CD4-positive, alpha-beta T cell (primary cell): ENCODE results near the gene ACTL10. TPM values are rescaled to one million over a fixed set of nuclear protein-coding genes. Genes with fewer than 3 reads are reported as not detected.

ENCODE experiments used
- ATAC-seq: fragments of 200-7000 bp; cut with Tn5 transposase; one replicate; pipeline ENCODE4 v1.10.0; 2022; ENCODE audit warnings: mild to moderate bottlenecking; ENCODE audit not compliant: poor library complexity
- CTCF ChIA-PET: fragments of 350-600 bp; sonication (Branson Sonifier 250); formaldehyde crosslinking; loops from one replicate; lab custom pipeline; 2021; ENCODE audit warnings: antibody characterized with exemption, inconsistent platforms; lab: Charles Lee
- POLR2A ChIA-PET: fragments of 350-600 bp; sonication (Branson Sonifier 250); formaldehyde crosslinking; loops from one replicate; lab custom pipeline; 2021; ENCODE audit warnings: antibody characterized with exemption, inconsistent platforms; lab: Charles Lee
- DNase-seq, 14 experiments: peaks; one replicate each; pipeline ENCODE4 v3.0.0-alpha.2; 2013 to 2020; ENCODE audit warnings: mixed read lengths in 2 of 14
- H3K27ac ChIP-seq, 2 donors: one replicate each; pipeline versions ENCODE4 v1.5.1 to v1.7.0; 2013; ENCODE audit warnings: low read length in 2 of 2, low read depth in 1 of 2, mild to moderate bottlenecking in 1 of 2
- H3K27me3 ChIP-seq, 2 experiments: 1 replicate in 1 of 2; 2 replicates in 1 of 2; pipeline versions ENCODE4 v1.6.1 to v1.7.0; 2013; ENCODE audit warnings: low read length in 2 of 2, control low read depth in 1 of 2, mild to moderate bottlenecking in 1 of 2, moderate library complexity in 1 of 2; ENCODE audit not compliant: insufficient read depth in 2 of 2, control insufficient read depth in 1 of 2
- H3K36me3 ChIP-seq: one replicate; pipeline ENCODE4 v1.6.1; 2013; ENCODE audit warnings: low read length, control low read depth; ENCODE audit not compliant: insufficient read depth
- H3K4me1 ChIP-seq: one replicate; pipeline ENCODE4 v1.6.1; 2013; ENCODE audit warnings: low read length, control low read depth; ENCODE audit not compliant: insufficient read depth
- H3K4me3 ChIP-seq: one replicate; pipeline ENCODE4 v1.5.1; 2013; ENCODE audit warnings: mild to moderate bottlenecking, low read length, moderate library complexity
- H3K9me3 ChIP-seq, 2 experiments: 1 replicate in 1 of 2; 2 replicates in 1 of 2; pipeline versions ENCODE4 v1.6.1 to v1.7.0; 2013; ENCODE audit warnings: low read length in 2 of 2, mild to moderate bottlenecking in 2 of 2, control low read depth in 1 of 2, moderate library complexity in 1 of 2; ENCODE audit not compliant: control insufficient read depth in 1 of 2, insufficient read depth in 1 of 2
- H3K27ac Mint-ChIP-seq: one replicate; pipeline ENCODE4 v1.8.0; 2020; ENCODE audit warnings: mixed read lengths
- H3K27me3 Mint-ChIP-seq: one replicate; pipeline ENCODE4 v1.8.0; 2021; ENCODE audit warnings: mixed read lengths
- H3K36me3 Mint-ChIP-seq: one replicate; pipeline ENCODE4 v1.8.0; 2021; ENCODE audit warnings: low read depth, mixed read lengths
- H3K4me1 Mint-ChIP-seq: one replicate; pipeline ENCODE4 v1.8.0; 2021; ENCODE audit warnings: low read depth, mixed read lengths
- H3K4me3 Mint-ChIP-seq: one replicate; pipeline ENCODE4 v1.8.0; 2020; ENCODE audit warnings: mild to moderate bottlenecking, mixed read lengths
- H3K9me3 Mint-ChIP-seq: one replicate; pipeline ENCODE4 v1.8.0; 2020; ENCODE audit warnings: mixed read lengths
- intact Hi-C, 2 experiments: fragments of 100-400 bp; cut with DNase I in 1 of 2; cut with micrococcal nuclease in 1 of 2; formaldehyde crosslinking; loops; one replicate each; pipeline versions ENCODE4 v1.15.1 to v1.9.0; 2023 to 2025; cut with DNase I, micrococcal nuclease
- total RNA-seq, 174 experiments: library from RNA in 2 of 174; stranded (reverse) in 2 of 174; gene quantifications; one replicate each; pipeline ENCODE4 v1.2.3 and lab custom pipeline; 2021 to 2026
- TF ChIP-seq, protein P1 (sequence below): fragments of 200-600 bp; IDR thresholded peaks from one replicate; pipeline ENCODE4 v1.8.0; 2022; ENCODE audit warnings: antibody characterized with exemption, mild to moderate bottlenecking

The ACTL10 gene
- total RNA-seq, 2 experiments from 2014 or later, result 0.28 to 0.55 TPM

DNA sequence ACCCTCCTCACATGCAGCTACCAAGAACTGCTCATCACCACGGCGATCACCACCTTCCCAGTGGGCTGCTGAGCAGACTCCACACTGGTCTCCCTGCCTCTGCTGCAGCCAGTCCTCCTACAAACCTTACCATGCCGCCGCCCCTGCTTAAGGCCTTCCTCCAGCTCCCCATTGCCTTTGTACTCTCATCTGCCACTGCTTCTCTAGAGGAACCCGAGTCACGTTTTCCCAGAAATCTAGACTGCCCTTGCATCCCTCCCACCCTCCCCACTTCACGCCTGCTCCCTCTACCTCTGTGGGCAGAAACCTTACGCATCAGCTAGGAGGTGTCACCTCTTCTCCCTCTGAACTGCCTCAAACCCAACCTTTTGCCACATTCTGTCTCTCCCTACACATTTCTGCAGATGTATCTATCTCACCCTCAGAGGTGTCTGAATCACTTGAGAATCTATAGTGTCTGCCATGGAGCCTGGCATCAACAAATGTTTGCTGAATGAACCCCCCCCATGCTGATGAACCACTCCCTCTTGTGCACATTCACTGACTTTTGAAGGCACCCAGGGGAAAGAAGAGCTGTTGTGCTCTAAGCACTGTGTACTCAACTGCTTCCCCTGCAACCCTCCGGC, 15.1 kb downstream of the ACTL10 start:
- Histone ChIP-seq H3K9me3 (no peaks in the 10 kb centered on the region), H3K27me3 (no peaks in the 10 kb centered on the region)
- no peak for DNase-seq

GRCh38 chr20:33684533-33685327, 18.0 kb downstream of the ACTL10 start:
- Mint-ChIP-seq H3K27me3 (no peaks in the 10 kb centered on the region), H3K36me3 (no peaks in the 10 kb centered on the region), H3K27ac (peak overlapping the region; percentile 39), H3K9me3 (no peaks in the 10 kb centered on the region), H3K4me1 (peaks cover 50% of the 10 kb centered on the region), H3K4me3 (peak overlapping the region; percentile 65)
- DNase-seq, result no peak
- CTCF ChIA-PET, result interaction anchor here (0.6 to 3.1 kb wide), 3 partner anchors 17 to 68 kb away, joined by 3 to 15 read pairs (median 3); no protein-coding TSS in a partner anchor
- no peak overlapping the region for H3K27ac ChIP-seq
- TF ChIP-seq, protein P1, sequence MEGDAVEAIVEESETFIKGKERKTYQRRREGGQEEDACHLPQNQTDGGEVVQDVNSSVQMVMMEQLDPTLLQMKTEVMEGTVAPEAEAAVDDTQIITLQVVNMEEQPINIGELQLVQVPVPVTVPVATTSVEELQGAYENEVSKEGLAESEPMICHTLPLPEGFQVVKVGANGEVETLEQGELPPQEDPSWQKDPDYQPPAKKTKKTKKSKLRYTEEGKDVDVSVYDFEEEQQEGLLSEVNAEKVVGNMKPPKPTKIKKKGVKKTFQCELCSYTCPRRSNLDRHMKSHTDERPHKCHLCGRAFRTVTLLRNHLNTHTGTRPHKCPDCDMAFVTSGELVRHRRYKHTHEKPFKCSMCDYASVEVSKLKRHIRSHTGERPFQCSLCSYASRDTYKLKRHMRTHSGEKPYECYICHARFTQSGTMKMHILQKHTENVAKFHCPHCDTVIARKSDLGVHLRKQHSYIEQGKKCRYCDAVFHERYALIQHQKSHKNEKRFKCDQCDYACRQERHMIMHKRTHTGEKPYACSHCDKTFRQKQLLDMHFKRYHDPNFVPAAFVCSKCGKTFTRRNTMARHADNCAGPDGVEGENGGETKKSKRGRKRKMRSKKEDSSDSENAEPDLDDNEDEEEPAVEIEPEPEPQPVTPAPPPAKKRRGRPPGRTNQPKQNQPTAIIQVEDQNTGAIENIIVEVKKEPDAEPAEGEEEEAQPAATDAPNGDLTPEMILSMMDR, result no peak
- peaks cover 50% of the 10 kb centered on the region for H3K4me1 ChIP-seq
- no peak for ATAC-seq
- no peaks in the 10 kb centered on the region for H3K9me3 ChIP-seq
- intact Hi-C loops, result loop anchor here in 1 of 2 experiments (2.0 to 10.0 kb wide), 3 partner anchors 46 to 428 kb away; partner anchors contain the start of genes EIF2S2, RALY and ZNF341
- H3K36me3 ChIP-seq, result no peaks in the 10 kb centered on the region
- POLR2A ChIA-PET, result interaction anchor here (1.0 to 1.8 kb wide), 4 partner anchors 21 to 47 kb away, joined by 3 to 9 read pairs (median 6); partner anchors contain the start of genes PXMP4 and ZNF341
- H3K27me3 ChIP-seq, result no peaks in the 10 kb centered on the region
- H3K4me3 ChIP-seq, result peak overlapping the region; percentile 37

More for the DNA sequence above, 15.1 kb downstream of the ACTL10 start:
- peak overlapping the region; percentile 22 for H3K27ac Mint-ChIP-seq
- no peaks in the 10 kb centered on the region for H3K9me3 Mint-ChIP-seq
- Histone ChIP-seq H3K4me3 (no peak overlapping the region), H3K27ac (no peak overlapping the region), H3K36me3 (no peaks in the 10 kb centered on the region), H3K4me1 (peaks cover 61% of the 10 kb centered on the region)
- POLR2A ChIA-PET, result interaction anchor here (0.6 to 4.1 kb wide), 2 partner anchors 14 to 307 kb away, joined by 3 to 45 read pairs; partner anchors contain the start of gene ACTL10
- ATAC-seq, result no peak
- peaks cover 57% of the 10 kb centered on the region for H3K4me1 Mint-ChIP-seq
- intact Hi-C loops, result loop anchor here in 1 of 2 experiments (10.0 kb wide), 1 partner anchor 313 kb away; the partner anchor contains the start of gene RALY
- CTCF ChIA-PET, result interaction anchor here (2.0 kb wide), 1 partner anchor 14 kb away, joined by 12 read pairs; no protein-coding TSS in a partner anchor
- H3K4me3 Mint-ChIP-seq, result no peak overlapping the region
- TF ChIP-seq, protein P1, result no peak
- no peaks in the 10 kb centered on the region for H3K27me3 Mint-ChIP-seq
- H3K36me3 Mint-ChIP-seq, result no peaks in the 10 kb centered on the region
